Activated CD8-positive, alpha-beta T cell treated with anti-CD3 and anti-CD28 coated beads for 36 hours (primary cell): ENCODE data around the gene DPYD. TPM values are rescaled to one million over a fixed set of nuclear protein-coding genes. Genes with fewer than 3 reads are reported as not detected.

ENCODE experiments used
- ATAC-seq: fragments of 200-7000 bp; cut with Tn5 transposase; one replicate; pipeline ENCODE4 v1.10.0; 2021; ENCODE audit warnings: mild to moderate bottlenecking, moderate library complexity
- CTCF ChIA-PET: fragments of 350-600 bp; sonication (Branson Sonifier 250); formaldehyde crosslinking; loops from one replicate; lab custom pipeline; 2021; ENCODE audit warnings: antibody characterized with exemption; lab: Charles Lee
- POLR2A ChIA-PET: fragments of 350-600 bp; sonication (Branson Sonifier 250); formaldehyde crosslinking; loops from one replicate; lab custom pipeline; 2021; ENCODE audit warnings: antibody characterized with exemption; lab: Charles Lee
- DNase-seq: peaks from one replicate; pipeline ENCODE4 v3.0.0-alpha.2; 2020
- H3K27ac Mint-ChIP-seq: one replicate; pipeline ENCODE4 v1.8.0; 2021; ENCODE audit warnings: mild to moderate bottlenecking, mixed read lengths
- H3K27me3 Mint-ChIP-seq: one replicate; pipeline ENCODE4 v1.8.0; 2021; ENCODE audit warnings: mixed read lengths
- H3K36me3 Mint-ChIP-seq: one replicate; pipeline ENCODE4 v1.8.0; 2021; ENCODE audit warnings: low read depth, mixed read lengths
- H3K4me1 Mint-ChIP-seq: one replicate; pipeline ENCODE4 v1.8.0; 2021; ENCODE audit warnings: low read depth, mixed read lengths
- H3K4me3 Mint-ChIP-seq: one replicate; pipeline ENCODE4 v1.8.0; 2021; ENCODE audit warnings: mild to moderate bottlenecking, moderate library complexity, mixed read lengths
- H3K9me3 Mint-ChIP-seq: one replicate; pipeline ENCODE4 v1.8.0; 2021; ENCODE audit warnings: mixed read lengths
- CTCF ChIP-seq: fragments of 200-600 bp; IDR thresholded peaks from one replicate; pipeline ENCODE4 v1.8.0; 2022; ENCODE audit warnings: antibody characterized with exemption, mild to moderate bottlenecking
- intact Hi-C: fragments of 100-400 bp; cut with micrococcal nuclease; formaldehyde crosslinking; loops from one replicate; pipeline ENCODE4 v1.10.0; 2022
- total RNA-seq, 2 experiments: library from RNA; stranded (reverse); gene quantifications; one replicate each; pipeline ENCODE4 v1.2.3, GENCODE V29; 2021

The DPYD gene
- total RNA-seq, 2 experiments from 2014 or later: 10.7 to 10.8 TPM

GRCh38 chr1:97119260-97120158, 801.3 kb downstream of the DPYD start:
- H3K9me3 Mint-ChIP-seq: no peaks in the 10 kb centered on the region
- H3K4me3 Mint-ChIP-seq: no peak overlapping the region
- no peak for ATAC-seq
- intact Hi-C loops: no loop called here
- CTCF ChIA-PET: interaction anchor here (1.1 kb wide), 1 partner anchor 19 kb away, joined by 3 read pairs; no protein-coding TSS in a partner anchor
- no peaks in the 10 kb centered on the region for H3K27me3 Mint-ChIP-seq
- POLR2A ChIA-PET: no interaction called here
- no peak overlapping the region for H3K27ac Mint-ChIP-seq
- TF ChIP-seq CTCF: no peak
- no peaks in the 10 kb centered on the region for H3K4me1 Mint-ChIP-seq
- H3K36me3 Mint-ChIP-seq: no peaks in the 10 kb centered on the region
- DNase-seq: no peak

- H3K4me1 Mint-ChIP-seq: no peaks in the 10 kb centered on the region
- TF ChIP-seq CTCF: no peak
- ChIA-PET POLR2A (no interaction called here), CTCF (no interaction called here)
- H3K36me3 Mint-ChIP-seq: no peaks in the 10 kb centered on the region
- no peak overlapping the region for H3K27ac Mint-ChIP-seq
- no peak overlapping the region for H3K4me3 Mint-ChIP-seq
- H3K9me3 Mint-ChIP-seq: no peaks in the 10 kb centered on the region
- intact Hi-C loops: no loop called here
- H3K27me3 Mint-ChIP-seq: no peaks in the 10 kb centered on the region
- no peak for DNase-seq
- ATAC-seq: no peak
Measured at GRCh38 chr1:97114842-97115241, 806.0 kb downstream of the DPYD start.

GRCh38 chr1:97112442-97112841, 808.4 kb downstream of the DPYD start:
- DNase-seq: no peak
- intact Hi-C loops: no loop called here
- no peaks in the 10 kb centered on the region for H3K36me3 Mint-ChIP-seq

GRCh38 chr1:97108179-97108578, 812.7 kb downstream of the DPYD start:
- Mint-ChIP-seq H3K9me3 (peaks cover 1% of the 10 kb centered on the region), H3K4me3 (no peak overlapping the region), H3K27ac (no peak overlapping the region), H3K36me3 (peaks cover 6% of the 10 kb centered on the region), H3K4me1 (no peaks in the 10 kb centered on the region), H3K27me3 (no peaks in the 10 kb centered on the region)
- TF ChIP-seq CTCF: no peak
- DNase-seq (no peak), ATAC-seq (no peak)
- ChIA-PET POLR2A (no interaction called here), CTCF (no interaction called here)
- intact Hi-C loops: no loop called here

More at GRCh38 chr1:97112442-97112841, 808.4 kb downstream of the DPYD start:
- Mint-ChIP-seq H3K4me3 (no peak overlapping the region), H3K9me3 (no peaks in the 10 kb centered on the region), H3K27me3 (no peaks in the 10 kb centered on the region), H3K4me1 (no peaks in the 10 kb centered on the region), H3K27ac (no peak overlapping the region)
- ChIA-PET POLR2A (no interaction called here), CTCF (no interaction called here)
- TF ChIP-seq CTCF: no peak
- no peak for ATAC-seq

GRCh38 chr1:97105531-97105930, 815.3 kb downstream of the DPYD start:
- Mint-ChIP-seq H3K4me3 (no peak overlapping the region), H3K27ac (no peak overlapping the region), H3K27me3 (no peaks in the 10 kb centered on the region), H3K9me3 (peaks cover 1% of the 10 kb centered on the region), H3K36me3 (peaks cover 6% of the 10 kb centered on the region), H3K4me1 (no peaks in the 10 kb centered on the region)
- ATAC-seq (no peak), DNase-seq (no peak)
- ChIA-PET POLR2A (no interaction called here), CTCF (interaction anchor here (0.5 kb wide), 1 partner anchor 332 kb away, joined by 3 read pairs; no protein-coding TSS in a partner anchor)
- intact Hi-C loops: no loop called here
- TF ChIP-seq CTCF: no peak
